A549 (cell line): ENCODE measurements around the gene CTDSPL.

Source experiments
- CHD2 ChIP-seq: fragments of 150-350 bp; IDR thresholded peaks from 2 replicates; pipeline ENCODE4 v1.6.1; 2014; ENCODE audit warnings: low read length; ENCODE audit not compliant: partially characterized antibody
- CHD4 ChIP-seq: fragments of 200-600 bp; sonication (generic); IDR thresholded peaks from 2 replicates; pipeline ENCODE4 v1.6.1; 2016; ENCODE audit warnings: antibody characterized with exemption, mild to moderate bottlenecking, borderline replicate concordance
- CTCF ChIP-seq: fragments of >200 bp; sonication (Bioruptor Twin); formaldehyde crosslinking; IDR thresholded peaks from 3 replicates; pipeline ENCODE4 v1.5.1; 2016
- E2F6 ChIP-seq: IDR thresholded peaks from 2 replicates; pipeline ENCODE4 v1.6.1; 2012; ENCODE audit warnings: low read depth, borderline replicate concordance
- ESRRA ChIP-seq: fragments of 150-350 bp; IDR thresholded peaks from 2 replicates; pipeline ENCODE4 v1.6.1; 2014; ENCODE audit warnings: mild to moderate bottlenecking, low read length, borderline replicate concordance
- HOXB13 ChIP-seq: fragments of 250-450 bp; sonication (Bioruptor Pico); IDR thresholded peaks from 2 replicates; pipeline ENCODE4 v1.5.0; 2020; ENCODE audit warnings: low read depth, mild to moderate bottlenecking, moderate library complexity
- MAFK ChIP-seq: fragments of 450-650 bp; IDR thresholded peaks from 2 replicates; pipeline ENCODE4 v1.6.1; 2014; ENCODE audit not compliant: partially characterized antibody
- MAZ ChIP-seq: fragments of 150-350 bp; IDR thresholded peaks from 2 replicates; pipeline ENCODE4 v1.6.1; 2014; ENCODE audit warnings: antibody characterized with exemption, low read depth, low read length, borderline replicate concordance
- POLR2A ChIP-seq: IDR thresholded peaks from 2 replicates; pipeline ENCODE4 v1.6.1; 2012; ENCODE audit warnings: mild to moderate bottlenecking, low read length
- RFX5 ChIP-seq: fragments of 450-650 bp; IDR thresholded peaks from 2 replicates; pipeline ENCODE4 v1.7.1; 2014; ENCODE audit warnings: antibody characterized with exemption, mild to moderate bottlenecking, moderate library complexity
- SMC3 ChIP-seq: fragments of >200 bp; sonication (Bioruptor Twin); formaldehyde crosslinking; IDR thresholded peaks from 3 replicates; pipeline ENCODE4 v1.6.1; 2018; ENCODE audit warnings: inconsistent platforms
- TF ChIP-seq, protein P1 (sequence below): fragments of 200-600 bp; sonication (generic); IDR thresholded peaks from 2 replicates; pipeline ENCODE4 v1.6.1; 2016; ENCODE audit warnings: antibody characterized with exemption, mild to moderate bottlenecking, moderate library complexity

GRCh38 chr3:38029400-38030125 lies 167.9 kb downstream of the CTDSPL start, which contains the start of gene PLCD1:
- TF ChIP-seq MAFK (no peak), ESRRA (no peak), CHD2 (no peak), CTCF (no peak), E2F6 (no peak), POLR2A (no peak), SMC3 (no peak), MAZ (no peak), CHD4 (no peak), HOXB13 (CRISPR knock-in tag) (no peak), RFX5 (no peak)
- TF ChIP-seq, protein P1, sequence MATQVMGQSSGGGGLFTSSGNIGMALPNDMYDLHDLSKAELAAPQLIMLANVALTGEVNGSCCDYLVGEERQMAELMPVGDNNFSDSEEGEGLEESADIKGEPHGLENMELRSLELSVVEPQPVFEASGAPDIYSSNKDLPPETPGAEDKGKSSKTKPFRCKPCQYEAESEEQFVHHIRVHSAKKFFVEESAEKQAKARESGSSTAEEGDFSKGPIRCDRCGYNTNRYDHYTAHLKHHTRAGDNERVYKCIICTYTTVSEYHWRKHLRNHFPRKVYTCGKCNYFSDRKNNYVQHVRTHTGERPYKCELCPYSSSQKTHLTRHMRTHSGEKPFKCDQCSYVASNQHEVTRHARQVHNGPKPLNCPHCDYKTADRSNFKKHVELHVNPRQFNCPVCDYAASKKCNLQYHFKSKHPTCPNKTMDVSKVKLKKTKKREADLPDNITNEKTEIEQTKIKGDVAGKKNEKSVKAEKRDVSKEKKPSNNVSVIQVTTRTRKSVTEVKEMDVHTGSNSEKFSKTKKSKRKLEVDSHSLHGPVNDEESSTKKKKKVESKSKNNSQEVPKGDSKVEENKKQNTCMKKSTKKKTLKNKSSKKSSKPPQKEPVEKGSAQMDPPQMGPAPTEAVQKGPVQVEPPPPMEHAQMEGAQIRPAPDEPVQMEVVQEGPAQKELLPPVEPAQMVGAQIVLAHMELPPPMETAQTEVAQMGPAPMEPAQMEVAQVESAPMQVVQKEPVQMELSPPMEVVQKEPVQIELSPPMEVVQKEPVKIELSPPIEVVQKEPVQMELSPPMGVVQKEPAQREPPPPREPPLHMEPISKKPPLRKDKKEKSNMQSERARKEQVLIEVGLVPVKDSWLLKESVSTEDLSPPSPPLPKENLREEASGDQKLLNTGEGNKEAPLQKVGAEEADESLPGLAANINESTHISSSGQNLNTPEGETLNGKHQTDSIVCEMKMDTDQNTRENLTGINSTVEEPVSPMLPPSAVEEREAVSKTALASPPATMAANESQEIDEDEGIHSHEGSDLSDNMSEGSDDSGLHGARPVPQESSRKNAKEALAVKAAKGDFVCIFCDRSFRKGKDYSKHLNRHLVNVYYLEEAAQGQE: no peak
